Measurements from ENCODE around the gene INPP5A.

The INPP5A gene

GRCh38 chr10:132616996-132617736, 79.6 kb downstream of the INPP5A start:
- no peak for DNase-seq

GRCh38 chr10:132617737-132618052, 80.1 kb downstream of the INPP5A start:
- no peak for DNase-seq

- DNase-seq = no peak
Observed at GRCh38 chr10:132618158-132618919, 80.8 kb downstream of the INPP5A start.

- no peak for DNase-seq
Observed at GRCh38 chr10:132619927-132620326, 82.3 kb downstream of the INPP5A start.

- DNase-seq = no peak
Observed at GRCh38 chr10:132624061-132624846, 86.7 kb downstream of the INPP5A start.

- no peak for DNase-seq
Observed at GRCh38 chr10:132624847-132625471, 87.4 kb downstream of the INPP5A start.

- DNase-seq = no peak
Observed at GRCh38 chr10:132626019-132626760, 88.6 kb downstream of the INPP5A start.

- no peak for DNase-seq
Observed at GRCh38 chr10:132626761-132627665, 89.4 kb downstream of the INPP5A start.

- no peak for DNase-seq
Observed at GRCh38 chr10:132627666-132628531, 90.3 kb downstream of the INPP5A start.

GRCh38 chr10:132628966-132629900, 91.6 kb downstream of the INPP5A start:
- no peak for DNase-seq

GRCh38 chr10:132630156-132630555, 92.6 kb downstream of the INPP5A start:
- DNase-seq = no peak

GRCh38 chr10:132630666-132631337, 93.2 kb downstream of the INPP5A start:
- DNase-seq = no peak

- no peak for DNase-seq
Observed at GRCh38 chr10:132631338-132631735, 93.8 kb downstream of the INPP5A start.

- no peak for DNase-seq
Observed at GRCh38 chr10:132632091-132632561, 94.5 kb downstream of the INPP5A start.

GRCh38 chr10:132632851-132633684, 95.5 kb downstream of the INPP5A start:
- DNase-seq = no peak

- no peak for DNase-seq
Observed at GRCh38 chr10:132634241-132634946, 96.8 kb downstream of the INPP5A start.

- no peak for DNase-seq
Observed at GRCh38 chr10:132634947-132635271, 97.3 kb downstream of the INPP5A start.
